Suprapubic skin (tissue), 4 donors: Measurements from ENCODE around the gene GYPC. TPM values are rescaled to one million over a fixed set of nuclear protein-coding genes. Genes with fewer than 3 reads are reported as not detected.

Experiments used
- DNase-seq, 2 donors: peaks; one replicate each; pipeline ENCODE4 v3.0.0-alpha.2; 2019; ENCODE audit warnings: low spot score in 2 of 2
- H3K27ac ChIP-seq: fragments of 200-600 bp; sonication (generic); one replicate; pipeline ENCODE4 v1.5.1; 2019
- H3K27me3 ChIP-seq: fragments of 200-600 bp; sonication (generic); one replicate; pipeline ENCODE4 v1.5.1; 2019
- H3K36me3 ChIP-seq: fragments of 200-600 bp; sonication (generic); one replicate; pipeline ENCODE4 v1.5.1; 2019
- H3K4me1 ChIP-seq: fragments of 200-600 bp; sonication (generic); one replicate; pipeline ENCODE4 v1.5.1; 2019
- H3K4me3 ChIP-seq: fragments of 200-600 bp; sonication (generic); one replicate; pipeline ENCODE4 v1.5.1; 2019; ENCODE audit warnings: mild to moderate bottlenecking
- H3K9me3 ChIP-seq: fragments of 200-600 bp; sonication (generic); one replicate; pipeline ENCODE4 v1.5.1; 2019
- CTCF ChIP-seq, 2 donors: fragments of 200-600 bp in 1 of 2; fragments of 450-650 bp in 1 of 2; sonication (generic) in 1 of 2; IDR thresholded peaks; one replicate each; pipeline ENCODE4 v1.5.1; 2016 to 2019; ENCODE audit warnings: antibody characterized with exemption in 2 of 2, mild to moderate bottlenecking in 1 of 2, moderate library complexity in 1 of 2
- EP300 ChIP-seq: sonication (generic); formaldehyde crosslinking; IDR thresholded peaks from one replicate; pipeline ENCODE4 v1.6.1; 2017; ENCODE audit warnings: antibody characterized with exemption
- POLR2A ChIP-seq, 2 donors: fragments of 450-650 bp; IDR thresholded peaks; one replicate each; pipeline ENCODE4 v1.6.1; 2017; ENCODE audit warnings: antibody characterized with exemption in 2 of 2, mild to moderate bottlenecking in 2 of 2, moderate library complexity in 2 of 2
- POLR2AphosphoS5 ChIP-seq, 3 donors: sonication (generic); formaldehyde crosslinking; IDR thresholded peaks; one replicate each; pipeline ENCODE4 v1.6.1; 2017; ENCODE audit warnings: antibody characterized with exemption in 3 of 3
- WGBS: methylation state at CpG from one replicate; pipeline ENCODE4 v1.1.5; 2018; 5-methylcytosine and 5-hydroxymethylcytosine counted together
- total RNA-seq, 4 donors: library from RNA; depleted of rRNA; stranded (reverse); fragments of >200 nt; gene quantifications; one replicate each; pipeline ENCODE4 v1.1.0, GENCODE V29; 2016

Gene GYPC
- total RNA-seq, 4 donors from 2014 or later = 21.3 to 43.7 (median 32.1) TPM

- Histone ChIP-seq H3K36me3 (no peaks in the 10 kb centered on the region), H3K9me3 (no peaks in the 10 kb centered on the region), H3K4me1 (peaks cover 52% of the 10 kb centered on the region), H3K27me3 (no peaks in the 10 kb centered on the region), H3K27ac (peak overlapping the region; percentile 95), H3K4me3 (peak overlapping the region; percentile 72)
- WGBS = 38% methylated on average over 11 of the region's 16 CpGs
- DNase-seq = peak; percentile 80 to 82
- peak; percentile 82 for TF ChIP-seq EP300
- peak in 1 of 2 donors; percentile 33 for TF ChIP-seq POLR2A (IDR thresholded peaks at IDR 0.05)
- no peak for TF ChIP-seq POLR2AphosphoS5 (IDR thresholded peaks at IDR 0.05)
- TF ChIP-seq CTCF (IDR thresholded peaks at IDR 0.05) = no peak
These were observed 1.2 kb downstream of the GYPC start for GRCh38 chr2:126657148-126657635.

- Histone ChIP-seq H3K27me3 (no peaks in the 10 kb centered on the region), H3K36me3 (no peaks in the 10 kb centered on the region), H3K27ac (peak overlapping the region; percentile 95), H3K4me1 (peaks cover 52% of the 10 kb centered on the region), H3K9me3 (no peaks in the 10 kb centered on the region), H3K4me3 (peak overlapping the region; percentile 72)
- 19% methylated on average over 4 of the region's 14 CpGs for WGBS
- TF ChIP-seq POLR2AphosphoS5 (IDR thresholded peaks at IDR 0.05) (peak; percentile 36 to 90 (median 72)), POLR2A (IDR thresholded peaks at IDR 0.05) (peak; percentile 30 to 41), EP300 (peak; percentile 28), CTCF (IDR thresholded peaks at IDR 0.05) (no peak)
- DNase-seq = peak; percentile 85 to 91
These were observed 1.8 kb downstream of the GYPC start for GRCh38 chr2:126657636-126658318.

GRCh38 chr2:126658319-126658904 is 2.5 kb downstream of the GYPC start:
- Histone ChIP-seq H3K27me3 (no peaks in the 10 kb centered on the region), H3K27ac (peak overlapping the region; percentile 95), H3K9me3 (no peaks in the 10 kb centered on the region), H3K4me3 (peak overlapping the region; percentile 72), H3K36me3 (no peaks in the 10 kb centered on the region), H3K4me1 (peaks cover 52% of the 10 kb centered on the region)
- TF ChIP-seq CTCF (IDR thresholded peaks at IDR 0.05) (no peak), POLR2AphosphoS5 (IDR thresholded peaks at IDR 0.05) (no peak), EP300 (no peak), POLR2A (IDR thresholded peaks at IDR 0.05) (no peak)
- 63% methylated on average over 2 of the region's 2 CpGs for WGBS
- DNase-seq = no peak

GRCh38 chr2:126658905-126659561 is 3.1 kb downstream of the GYPC start:
- 61% methylated on average over 10 of the region's 10 CpGs for WGBS
- H3K27ac ChIP-seq = peak overlapping the region; percentile 95
- no peak overlapping the region for H3K4me3 ChIP-seq
- H3K36me3 ChIP-seq = no peaks in the 10 kb centered on the region
- DNase-seq = peak in 1 of 2 donors; percentile 86
- no peaks in the 10 kb centered on the region for H3K9me3 ChIP-seq
- H3K4me1 ChIP-seq = peaks cover 57% of the 10 kb centered on the region
- no peaks in the 10 kb centered on the region for H3K27me3 ChIP-seq
- TF ChIP-seq POLR2AphosphoS5 (IDR thresholded peaks at IDR 0.05) (peak in 2 of 3 donors; percentile 47 to 59), POLR2A (IDR thresholded peaks at IDR 0.05) (no peak)

GRCh38 chr2:126659562-126660467 is 3.9 kb downstream of the GYPC start:
- no peaks in the 10 kb centered on the region for H3K9me3 ChIP-seq
- TF ChIP-seq CTCF (IDR thresholded peaks at IDR 0.05) (no peak), POLR2A (IDR thresholded peaks at IDR 0.05) (no peak), EP300 (no peak), POLR2AphosphoS5 (IDR thresholded peaks at IDR 0.05) (no peak)
- peaks cover 63% of the 10 kb centered on the region for H3K4me1 ChIP-seq
- DNase-seq = no peak
- peak overlapping the region; percentile 95 for H3K27ac ChIP-seq
- H3K36me3 ChIP-seq = no peaks in the 10 kb centered on the region
- WGBS = 92% methylated on average over 20 of the region's 23 CpGs
- no peak overlapping the region for H3K4me3 ChIP-seq
- H3K27me3 ChIP-seq = no peaks in the 10 kb centered on the region
